GM18873 (cell line): ENCODE measurements around the gene CYP26B1.

Experiments used
- ATAC-seq: cut with Tn5 transposase; IDR thresholded peaks from one replicate; pipeline ENCODE4 v1.9.1; 2021; ENCODE audit warnings: mild to moderate bottlenecking, moderate library complexity, moderate number of reproducible peaks; ENCODE audit not compliant: unreplicated experiment, low FRiP score

Gene CYP26B1

DNA sequence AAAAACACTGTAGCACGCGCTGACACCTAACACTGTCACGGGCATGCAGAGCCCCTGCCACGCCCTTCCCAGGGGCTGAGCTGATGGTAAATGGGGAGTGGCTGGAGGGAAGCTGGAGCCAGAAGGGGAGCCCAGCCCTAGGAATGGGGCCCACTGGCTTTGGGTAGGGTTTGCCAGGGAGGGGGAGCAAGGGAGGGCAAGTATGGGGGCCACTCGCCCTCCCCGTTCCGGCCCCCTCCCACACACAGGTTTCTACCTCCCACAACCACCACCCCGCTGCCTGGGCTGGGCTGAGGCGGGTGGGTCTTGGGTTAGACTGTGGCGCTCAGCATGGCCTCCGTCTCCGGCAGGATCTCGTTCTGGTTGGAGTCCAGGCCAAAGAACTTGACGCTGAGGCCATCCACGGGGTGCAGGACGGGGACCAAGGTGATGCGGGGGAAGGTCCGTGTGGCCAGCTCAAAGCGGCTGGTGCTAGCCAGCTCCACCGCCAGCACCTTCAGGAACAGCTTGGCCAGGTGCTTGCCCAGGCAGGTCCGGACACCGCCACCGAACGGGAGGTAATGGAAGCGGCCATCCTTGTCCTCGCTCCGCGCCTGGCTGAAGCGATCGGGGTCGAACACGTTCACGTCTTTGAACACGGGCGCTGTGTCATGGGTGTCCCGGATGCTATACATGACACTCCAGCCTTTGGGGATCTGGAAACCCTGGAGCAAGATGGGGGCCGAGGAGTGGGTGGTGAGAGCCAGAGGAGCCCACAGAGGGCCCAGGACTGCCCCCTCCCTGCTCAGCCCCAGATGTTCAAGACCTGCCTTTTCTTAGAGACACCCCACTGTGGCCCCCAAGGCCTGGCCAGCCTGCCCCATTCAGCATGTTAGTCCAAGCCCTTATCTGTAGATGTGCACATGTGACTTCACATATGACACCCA, 15.5 kb downstream of the CYP26B1 start:
- no peak for ATAC-seq

DNA sequence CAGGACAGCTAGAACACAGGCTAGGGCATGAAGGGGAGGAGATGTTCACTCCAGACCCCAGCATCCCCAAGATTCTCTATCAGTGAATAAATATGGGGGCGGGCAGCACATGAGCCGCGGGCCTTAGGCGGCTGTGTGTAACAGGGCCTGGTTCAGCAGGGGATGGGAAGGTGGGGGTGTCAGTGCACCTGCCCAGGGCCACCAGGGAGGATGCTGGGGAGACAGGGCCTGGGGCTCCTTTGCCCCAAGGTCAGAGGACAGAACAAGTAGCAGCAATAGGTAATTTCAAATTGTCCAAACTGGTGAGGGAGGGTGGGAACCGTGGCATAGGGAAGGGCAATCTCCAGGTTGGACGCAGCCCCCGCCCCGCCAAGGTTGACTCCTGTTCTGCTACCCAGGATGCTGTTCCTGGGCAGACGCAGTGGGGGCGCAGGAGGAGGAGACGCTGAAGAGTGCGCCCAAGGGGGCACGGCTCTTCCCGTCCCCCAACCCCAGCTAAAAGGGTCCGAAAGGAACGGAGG, 16.2 kb downstream of the CYP26B1 start:
- no peak for ATAC-seq

GRCh38 chr2:72130659-72131360, 16.9 kb downstream of the CYP26B1 start:
- ATAC-seq: no peak

DNA sequence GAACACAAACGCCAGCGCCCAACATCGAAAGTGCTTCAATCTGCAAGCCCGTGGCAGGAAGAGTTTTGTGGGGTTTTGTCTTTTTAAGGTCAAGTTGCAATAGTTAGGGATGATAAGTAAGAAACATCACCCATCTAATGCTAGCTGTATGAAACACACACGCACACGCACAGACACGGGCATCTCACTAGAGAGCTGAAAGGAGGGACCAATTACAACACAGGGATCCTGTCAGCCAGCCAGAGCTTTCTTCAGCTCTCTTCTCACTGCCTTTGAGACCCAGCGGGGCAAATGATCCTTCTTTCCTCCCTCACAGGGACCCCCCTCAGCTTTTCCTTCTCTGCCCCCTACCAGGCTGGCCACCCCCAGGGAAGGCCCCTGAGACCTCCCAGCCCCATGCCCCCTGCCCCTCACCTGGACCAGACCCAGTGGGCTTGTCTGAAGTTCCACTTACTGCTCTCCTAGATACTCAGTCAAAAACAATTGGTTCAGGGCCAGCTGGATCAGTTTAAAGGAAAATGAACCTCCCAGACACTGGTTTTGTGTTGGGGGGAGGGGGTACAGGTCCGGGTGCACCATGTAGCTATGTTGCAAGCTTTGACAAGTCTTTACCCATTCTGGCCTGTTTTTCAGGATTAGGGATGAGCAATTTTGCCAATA, 17.9 kb downstream of the CYP26B1 start:
- no peak for ATAC-seq

- no peak for ATAC-seq
These were observed 18.8 kb downstream of the CYP26B1 start for GRCh38 chr2:72128843-72129227.

- ATAC-seq: no peak
These were observed 19.4 kb downstream of the CYP26B1 start for GRCh38 chr2:72128059-72128842.

- ATAC-seq: no peak
These were observed 20.1 kb downstream of the CYP26B1 start for GRCh38 chr2:72127401-72128058.

GRCh38 chr2:72126186-72127100, 21.2 kb downstream of the CYP26B1 start:
- no peak for ATAC-seq

- ATAC-seq: no peak
These were observed 23.3 kb downstream of the CYP26B1 start for GRCh38 chr2:72124376-72124775.

DNA sequence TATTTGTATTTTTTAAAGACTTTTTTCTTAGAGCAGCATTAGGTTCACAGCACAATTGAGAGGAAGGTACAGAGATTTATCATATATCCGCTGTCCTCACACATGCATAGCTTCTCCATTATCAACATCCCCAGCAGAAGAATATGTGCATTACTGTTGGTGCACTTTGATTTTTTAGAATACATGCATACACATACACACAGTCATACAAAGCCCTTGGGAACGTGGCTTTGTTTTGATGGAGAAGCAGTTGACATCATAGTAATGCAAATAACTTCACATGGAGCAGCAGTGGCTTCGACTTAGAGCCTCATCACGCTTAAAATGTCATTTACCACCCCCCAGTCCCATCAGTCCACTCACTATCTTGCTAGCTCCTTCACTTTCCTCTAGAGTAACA, 26.5 kb downstream of the CYP26B1 start:
- ATAC-seq: no peak

DNA sequence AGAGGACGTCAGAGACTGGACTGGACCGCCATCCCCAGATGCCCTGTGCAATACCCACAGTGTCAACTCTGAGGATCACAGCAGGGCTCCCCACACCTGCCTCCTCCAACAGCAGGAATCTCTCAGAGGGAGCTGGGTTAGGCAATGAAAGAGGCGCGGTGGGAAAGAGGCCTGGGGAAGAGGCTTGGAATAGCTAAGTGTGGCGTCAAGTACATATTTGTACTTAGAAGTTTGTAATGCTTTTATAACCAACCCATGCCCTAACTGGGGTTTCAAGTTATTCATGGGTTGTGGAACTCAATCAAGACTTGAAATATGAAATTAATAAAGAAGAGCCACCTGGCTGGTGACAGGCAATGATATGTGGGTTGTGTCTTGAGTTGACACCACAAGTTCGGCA, 28.7 kb downstream of the CYP26B1 start:
- no peak for ATAC-seq

DNA sequence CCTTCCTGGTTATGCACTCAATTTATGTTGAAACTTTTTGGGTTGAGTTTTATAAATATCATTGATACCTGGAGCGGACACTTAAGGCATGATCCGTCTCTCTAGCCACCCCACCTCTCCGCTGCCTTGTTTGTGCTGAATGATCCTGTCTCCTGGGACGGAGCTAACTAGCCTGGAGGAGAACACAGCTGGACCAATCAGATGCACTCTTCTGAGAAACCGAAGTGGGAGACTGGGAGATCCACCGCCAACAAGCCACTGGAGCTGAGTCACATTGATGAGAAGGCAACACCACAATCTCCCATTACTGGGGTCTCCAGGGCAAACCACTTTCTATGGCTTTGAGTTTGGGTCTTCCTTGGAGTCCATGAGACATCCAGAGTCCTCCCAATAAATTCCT, 29.3 kb downstream of the CYP26B1 start:
- ATAC-seq: no peak

- no peak for ATAC-seq
These were observed 29.9 kb downstream of the CYP26B1 start for GRCh38 chr2:72117718-72118117.

GRCh38 chr2:72117029-72117428, 30.6 kb downstream of the CYP26B1 start:
- no peak for ATAC-seq

GRCh38 chr2:72116081-72116533, 31.6 kb downstream of the CYP26B1 start:
- no peak for ATAC-seq

- ATAC-seq: no peak
These were observed 32.3 kb downstream of the CYP26B1 start for GRCh38 chr2:72115110-72116080.

DNA sequence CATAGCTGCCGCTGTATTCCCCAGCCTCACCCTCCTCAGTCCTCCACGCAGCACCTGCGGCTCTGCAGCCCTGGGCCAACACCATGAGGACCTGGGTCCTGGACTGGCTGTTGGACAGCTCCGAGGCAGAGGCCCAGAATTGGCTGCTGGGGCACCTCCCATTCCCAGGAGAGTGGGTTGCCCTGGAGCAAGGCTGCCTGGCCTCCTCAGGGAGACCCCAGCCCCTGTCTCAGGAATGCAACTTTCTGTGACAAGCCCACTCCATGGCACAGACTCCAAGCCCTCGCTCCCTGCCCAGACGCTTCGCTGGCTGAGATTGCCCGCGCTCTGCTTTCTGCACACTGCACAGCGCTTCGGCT, 33.0 kb downstream of the CYP26B1 start:
- ATAC-seq: no peak
